ENCODE data around the gene THAP10.
"Not testable (repeated sequence)": the region's sequence is repeated elsewhere in the genome, so short reads cannot be mapped to it uniquely, and the experiment has no call there.

Gene THAP10

DNA sequence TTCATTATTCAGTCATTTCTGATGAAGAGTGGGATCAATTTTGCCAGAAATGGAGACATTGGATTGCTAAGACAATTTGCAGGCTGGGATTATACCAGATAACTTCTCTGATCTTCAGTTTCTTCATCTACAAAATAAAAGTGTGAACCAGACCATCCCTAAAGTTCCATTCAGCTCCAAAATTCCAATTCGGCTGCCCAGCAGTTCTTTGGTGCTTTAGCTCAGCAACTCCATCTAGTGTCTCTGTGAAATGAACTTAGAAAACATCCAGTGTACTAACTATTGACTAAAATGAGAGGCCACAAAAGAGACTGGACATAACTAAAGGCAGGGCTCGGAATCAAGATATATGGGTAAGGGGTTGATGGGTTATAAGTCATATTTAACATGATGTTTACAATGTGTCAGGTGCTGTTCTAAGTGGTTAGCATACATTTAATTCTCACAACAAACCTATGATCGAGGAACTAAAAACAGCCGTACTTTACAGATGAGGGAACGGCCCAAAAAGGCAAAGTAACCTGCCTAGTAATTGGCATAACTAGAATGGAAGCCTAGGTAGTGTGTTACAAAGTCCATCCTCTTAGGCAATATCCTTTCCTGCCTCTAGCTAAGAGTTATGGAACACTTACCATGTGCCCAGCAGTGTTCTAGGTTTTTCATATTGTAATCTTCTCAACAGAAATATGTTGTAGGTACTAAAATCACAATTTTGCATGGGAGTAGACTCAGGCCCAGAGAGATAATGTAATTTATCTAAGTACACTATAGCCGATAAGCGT is 17.0 kb downstream of the THAP10 start:
- no peaks in the 10 kb centered on the region for H3K4me1 ChIP-seq (ENCODE audit: insufficient read depth, low read length)
- H3K9me3 ChIP-seq (ENCODE audit: insufficient read depth, low read depth, low read length): peaks cover 7% of the 10 kb centered on the region
- H3K27me3 ChIP-seq (ENCODE audit: insufficient read depth, low read length): no peaks in the 10 kb centered on the region
- H3K36me3 ChIP-seq (ENCODE audit: insufficient read depth, low read depth, low read length): no peaks in the 10 kb centered on the region
- no peak overlapping the region for H3K4me3 ChIP-seq (ENCODE audit: low read length)
- no peak overlapping the region for H3K9ac ChIP-seq (ENCODE audit: low read depth, low read length)
- H3K27ac ChIP-seq (ENCODE audit: low read length): no peak overlapping the region

GRCh38 chr15:70873232-70874054 is 18.8 kb downstream of the THAP10 start:
- no peaks in the 10 kb centered on the region for H3K27me3 ChIP-seq (ENCODE audit: insufficient read depth, low read length)
- no peak overlapping the region for H3K27ac ChIP-seq (ENCODE audit: low read length)
- no peak overlapping the region for H3K4me3 ChIP-seq (ENCODE audit: low read length)

DNA sequence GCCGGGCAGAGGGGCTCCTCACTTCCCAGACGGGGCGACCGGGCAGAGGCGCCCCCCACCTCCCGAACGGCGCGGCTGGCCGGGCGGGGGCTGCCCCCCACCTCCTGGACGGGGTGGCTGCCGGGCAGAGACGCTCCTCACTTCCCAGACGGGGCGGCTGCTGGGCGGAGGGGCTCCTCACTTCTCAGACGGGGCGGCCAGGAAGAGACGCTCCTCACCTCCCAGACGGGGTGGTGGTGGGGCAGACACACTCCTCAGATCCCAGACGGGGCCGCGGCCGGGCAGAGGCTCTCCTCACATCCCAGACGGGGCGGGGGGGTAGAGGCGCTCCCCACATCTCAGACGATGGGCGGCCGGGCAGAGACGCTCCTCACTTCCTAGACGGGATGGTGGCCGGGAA is 20.7 kb downstream of the THAP10 start:
- not testable (repeated sequence) for H3K4me3 ChIP-seq (ENCODE audit: low read length); H3K4me1 ChIP-seq (ENCODE audit: insufficient read depth, low read length); H3K27ac ChIP-seq (ENCODE audit: low read length); H3K9me3 ChIP-seq (ENCODE audit: insufficient read depth, low read depth, low read length); H3K9ac ChIP-seq (ENCODE audit: low read depth, low read length); H3K27me3 ChIP-seq (ENCODE audit: insufficient read depth, low read length); H3K36me3 ChIP-seq (ENCODE audit: insufficient read depth, low read depth, low read length)

More at GRCh38 chr15:70873232-70874054, 18.8 kb downstream of the THAP10 start:
- Histone ChIP-seq H3K9ac (ENCODE audit: low read depth, low read length) (no peak overlapping the region), H3K36me3 (ENCODE audit: insufficient read depth, low read depth, low read length) (no peaks in the 10 kb centered on the region), H3K4me1 (ENCODE audit: insufficient read depth, low read length) (no peaks in the 10 kb centered on the region), H3K9me3 (ENCODE audit: insufficient read depth, low read depth, low read length) (peaks cover 7% of the 10 kb centered on the region)

DNA sequence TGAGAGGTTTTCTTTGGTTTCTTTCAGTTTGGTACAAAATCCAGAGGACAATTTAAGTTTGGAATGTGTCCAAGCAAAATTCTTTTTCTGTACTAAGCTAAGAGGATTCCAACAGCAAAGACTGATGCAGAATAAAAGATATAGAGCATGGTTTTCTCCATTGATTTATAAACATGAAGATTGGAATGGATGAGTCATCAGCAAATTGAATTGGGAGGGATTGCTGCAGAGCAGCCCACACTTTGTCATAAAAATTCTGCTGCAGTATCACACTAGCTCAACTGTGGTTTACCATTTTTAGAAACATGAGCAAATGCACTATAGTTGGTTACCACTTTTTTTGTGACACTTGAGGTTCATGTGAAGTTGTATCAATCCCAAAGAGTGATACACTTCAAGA is 22.2 kb downstream of the THAP10 start:
- Histone ChIP-seq H3K27me3 (ENCODE audit: insufficient read depth, low read length) (no peaks in the 10 kb centered on the region), H3K4me1 (ENCODE audit: insufficient read depth, low read length) (no peaks in the 10 kb centered on the region), H3K9ac (ENCODE audit: low read depth, low read length) (no peak overlapping the region), H3K36me3 (ENCODE audit: insufficient read depth, low read depth, low read length) (no peaks in the 10 kb centered on the region), H3K9me3 (ENCODE audit: insufficient read depth, low read depth, low read length) (peaks cover 7% of the 10 kb centered on the region), H3K4me3 (ENCODE audit: low read length) (no peak overlapping the region), H3K27ac (ENCODE audit: low read length) (no peak overlapping the region)

- no peak overlapping the region for H3K27ac ChIP-seq (ENCODE audit: low read length)
These were observed 22.9 kb downstream of the THAP10 start for GRCh38 chr15:70869346-70869745.

DNA sequence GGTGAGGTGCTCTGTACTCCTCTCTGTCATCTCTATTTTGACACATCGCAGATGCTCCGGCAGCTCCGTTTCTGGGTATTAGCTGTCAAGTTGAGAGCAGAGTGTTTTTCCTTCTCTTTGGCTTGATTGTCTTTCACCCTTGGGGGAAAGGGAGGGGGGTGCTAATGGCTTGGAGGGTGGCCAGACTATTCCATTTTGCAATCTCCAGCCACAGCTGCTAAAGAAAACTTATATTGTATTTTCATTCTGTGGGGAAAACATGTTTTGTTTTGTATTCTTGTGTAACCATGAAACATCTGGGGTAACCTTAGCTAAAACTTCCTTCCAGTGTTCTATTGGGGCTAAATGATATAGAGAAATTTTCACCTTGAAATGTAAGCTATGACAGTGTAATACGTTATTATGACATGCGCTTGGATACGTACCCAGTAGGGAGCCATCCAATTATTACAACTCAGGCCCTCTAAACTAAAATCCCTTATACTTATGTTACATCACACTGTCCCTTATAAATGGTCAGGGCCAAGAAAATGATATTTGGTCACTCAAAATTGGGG is 24.2 kb downstream of the THAP10 start:
- H3K9me3 ChIP-seq (ENCODE audit: insufficient read depth, low read depth, low read length): 0 out of 2 replicates have a peak, but pooled peaks cover under 1% of the 10 kb centered on the region
- no peak overlapping the region for H3K4me3 ChIP-seq (ENCODE audit: low read length)
- no peak overlapping the region for H3K27ac ChIP-seq (ENCODE audit: low read length)
- no peaks in the 10 kb centered on the region for H3K4me1 ChIP-seq (ENCODE audit: insufficient read depth, low read length)
- no peak overlapping the region for H3K9ac ChIP-seq (ENCODE audit: low read depth, low read length)
- no peaks in the 10 kb centered on the region for H3K36me3 ChIP-seq (ENCODE audit: insufficient read depth, low read depth, low read length)
- no peaks in the 10 kb centered on the region for H3K27me3 ChIP-seq (ENCODE audit: insufficient read depth, low read length)

More at GRCh38 chr15:70869346-70869745, 22.9 kb downstream of the THAP10 start:
- Histone ChIP-seq H3K36me3 (ENCODE audit: insufficient read depth, low read depth, low read length) (no peaks in the 10 kb centered on the region), H3K4me1 (ENCODE audit: insufficient read depth, low read length) (no peaks in the 10 kb centered on the region), H3K9ac (ENCODE audit: low read depth, low read length) (no peak overlapping the region), H3K27me3 (ENCODE audit: insufficient read depth, low read length) (no peaks in the 10 kb centered on the region), H3K9me3 (ENCODE audit: insufficient read depth, low read depth, low read length) (peaks cover 7% of the 10 kb centered on the region), H3K4me3 (ENCODE audit: low read length) (no peak overlapping the region)

GRCh38 chr15:70866982-70867641 is 25.1 kb downstream of the THAP10 start:
- H3K9ac ChIP-seq (ENCODE audit: low read depth, low read length): no peak overlapping the region
- H3K27ac ChIP-seq (ENCODE audit: low read length): no peak overlapping the region
- H3K27me3 ChIP-seq (ENCODE audit: insufficient read depth, low read length): no peaks in the 10 kb centered on the region
- H3K4me1 ChIP-seq (ENCODE audit: insufficient read depth, low read length): no peaks in the 10 kb centered on the region
- no peak overlapping the region for H3K4me3 ChIP-seq (ENCODE audit: low read length)
- no peaks in the 10 kb centered on the region for H3K9me3 ChIP-seq (ENCODE audit: insufficient read depth, low read depth, low read length)
- H3K36me3 ChIP-seq (ENCODE audit: insufficient read depth, low read depth, low read length): no peaks in the 10 kb centered on the region

GRCh38 chr15:70863450-70864218 is 28.6 kb downstream of the THAP10 start:
- no peaks in the 10 kb centered on the region for H3K27me3 ChIP-seq (ENCODE audit: insufficient read depth, low read length)
- no peaks in the 10 kb centered on the region for H3K4me1 ChIP-seq (ENCODE audit: insufficient read depth, low read length)
- H3K9me3 ChIP-seq (ENCODE audit: insufficient read depth, low read depth, low read length): no peaks in the 10 kb centered on the region
- H3K9ac ChIP-seq (ENCODE audit: low read depth, low read length): no peak overlapping the region
- no peaks in the 10 kb centered on the region for H3K36me3 ChIP-seq (ENCODE audit: insufficient read depth, low read depth, low read length)
- H3K4me3 ChIP-seq (ENCODE audit: low read length): no peak overlapping the region
- H3K27ac ChIP-seq (ENCODE audit: low read length): no peak overlapping the region

GRCh38 chr15:70859998-70860397 is 32.2 kb downstream of the THAP10 start:
- H3K4me3 ChIP-seq (ENCODE audit: low read length): no peak overlapping the region
- H3K9me3 ChIP-seq (ENCODE audit: insufficient read depth, low read depth, low read length): no peaks in the 10 kb centered on the region
- H3K4me1 ChIP-seq (ENCODE audit: insufficient read depth, low read length): no peaks in the 10 kb centered on the region
- H3K36me3 ChIP-seq (ENCODE audit: insufficient read depth, low read depth, low read length): no peaks in the 10 kb centered on the region
- no peak overlapping the region for H3K27ac ChIP-seq (ENCODE audit: low read length)
- H3K9ac ChIP-seq (ENCODE audit: low read depth, low read length): no peak overlapping the region
- peaks cover 19% of the 10 kb centered on the region for H3K27me3 ChIP-seq (ENCODE audit: insufficient read depth, low read length)

DNA sequence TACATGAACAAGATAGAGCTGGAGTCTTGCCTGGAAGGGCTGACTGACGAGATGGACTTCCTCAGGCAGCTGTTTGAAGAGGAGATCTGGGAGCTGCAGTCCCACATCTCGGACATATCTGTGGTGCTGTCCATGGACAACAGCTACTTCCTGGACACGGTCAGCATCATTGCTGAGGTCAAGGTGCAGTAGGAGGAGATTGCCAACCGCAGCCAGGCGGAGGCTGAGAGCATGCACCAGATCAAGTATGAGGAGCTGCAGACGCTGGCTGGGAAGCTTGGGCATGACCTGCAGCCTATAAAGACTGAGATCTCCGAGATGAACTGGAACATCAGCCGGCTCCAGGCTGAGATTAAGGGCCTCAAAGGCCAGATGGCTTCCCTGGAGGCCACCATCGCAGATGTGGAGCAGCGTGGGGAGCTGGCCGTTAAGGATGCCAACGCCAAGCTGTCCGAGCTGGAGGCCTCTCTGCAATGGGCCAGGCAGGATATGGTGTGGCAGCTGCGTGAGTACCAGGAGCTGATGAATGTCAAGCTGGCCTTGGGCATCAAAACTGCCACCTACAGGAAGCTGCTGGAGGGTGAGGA is 32.8 kb downstream of the THAP10 start:
- H3K9me3 ChIP-seq (ENCODE audit: insufficient read depth, low read depth, low read length): no peaks in the 10 kb centered on the region
- no peaks in the 10 kb centered on the region for H3K4me1 ChIP-seq (ENCODE audit: insufficient read depth, low read length)
- no peaks in the 10 kb centered on the region for H3K36me3 ChIP-seq (ENCODE audit: insufficient read depth, low read depth, low read length)
- no peak overlapping the region for H3K4me3 ChIP-seq (ENCODE audit: low read length)
- no peak overlapping the region for H3K27ac ChIP-seq (ENCODE audit: low read length)
- H3K9ac ChIP-seq (ENCODE audit: low read depth, low read length): no peak overlapping the region
- H3K27me3 ChIP-seq (ENCODE audit: insufficient read depth, low read length): peaks cover 19% of the 10 kb centered on the region
